ENCODE measurements around the gene LEP. TPM values are rescaled to one million over a fixed set of nuclear protein-coding genes. Genes with fewer than 3 reads are reported as not detected.

The LEP gene
- total and polyA plus RNA-seq, 2 of the 8 experiments (the other 6 are each of a cell fraction or from before 2014, with no cell fraction given), result not detected

GRCh38 chr7:128247640-128248194, 6.6 kb downstream of the LEP start:
- Histone ChIP-seq H4K8ac (ENCODE audit: extremely low read depth, insufficient read depth, low read length) (no peak overlapping the region), H4K91ac (replicated peaks; ENCODE audit: insufficient read length, low read length) (no peak overlapping the region), H3K9me3 (ENCODE audit: insufficient read depth in 2 of 2, low read depth in 1 of 2, low read length in 1 of 2) (no peaks in the 10 kb centered on the region), H3K23ac (ENCODE audit: insufficient read length) (no peak overlapping the region), H3K18ac (ENCODE audit: extremely low read depth, low read length) (no peak overlapping the region), H2BK12ac (ENCODE audit: low read depth, low read length) (no peak overlapping the region; the same call in 1 of the 2 replicates), H2AK5ac (ENCODE audit: low read depth, low read length) (no peak overlapping the region), H3K27ac (ENCODE audit: low read depth, low read length) (no peak overlapping the region), H3K4me1 (replicated peaks in 1 of 4; ENCODE audit: control insufficient read depth in 3 of 4, insufficient read depth in 4 of 4, low read length in 3 of 4) (no peaks in the 10 kb centered on the region), H2BK20ac (ENCODE audit: low read length) (0 out of 2 replicates have a peak overlapping the region, but pooled peaks have one; percentile 80), H3K36me3 (ENCODE audit: control insufficient read depth in 2 of 4, insufficient read depth in 4 of 4, low read length in 3 of 4) (no peaks in the 10 kb centered on the region), H4K20me1 (replicated peaks in 1 of 2; ENCODE audit: control insufficient read depth in 1 of 2, insufficient read depth in 2 of 2, low read length in 2 of 2) (no peaks in the 10 kb centered on the region), H3K4me3 (ENCODE audit: extremely low read depth in 1 of 4, insufficient read depth in 2 of 4, low read depth in 3 of 4, low read length in 4 of 4) (no peak overlapping the region), H2BK15ac (ENCODE audit: low read length) (no peak overlapping the region), H3K14ac (ENCODE audit: insufficient read length) (no peak overlapping the region), H3K9ac (replicated peaks in 1 of 4; ENCODE audit: extremely low read depth in 1 of 4, low read depth in 3 of 4, low read length in 3 of 4) (no peak overlapping the region), H2AFZ (ENCODE audit: low read length) (no peak overlapping the region), H3K4me2 (ENCODE audit: insufficient read depth in 1 of 2, low read depth in 2 of 2, low read length in 2 of 2) (no peak overlapping the region), H3K79me2 (ENCODE audit: control insufficient read depth in 1 of 2, insufficient read depth in 2 of 2, low read length in 2 of 2) (no peaks in the 10 kb centered on the region), H4K5ac (ENCODE audit: insufficient read length, low read depth, low read length) (no peak overlapping the region), H3K4ac (replicated peaks; ENCODE audit: insufficient read length, low read depth, low read length) (no peak overlapping the region), H3K56ac (replicated peaks; ENCODE audit: insufficient read length, low read depth, low read length) (no peak overlapping the region), H2BK120ac (replicated peaks; ENCODE audit: low read depth, low read length) (no peak overlapping the region), H2BK5ac (ENCODE audit: low read depth, low read length) (no peak overlapping the region), H3K23me2 (ENCODE audit: low read depth, low read length) (no peaks in the 10 kb centered on the region), H3K27me3 (replicated peaks in 1 of 4; ENCODE audit: control insufficient read depth in 3 of 4, extremely low read depth in 1 of 4, insufficient read depth in 3 of 4, low read length in 3 of 4) (no peaks in the 10 kb centered on the region; a peak in 1 of 7 replicates), H3K79me1 (ENCODE audit: low read depth, low read length) (no peaks in the 10 kb centered on the region)
- 90% methylated on average over 7 of the region's 7 CpGs; no CpG with 5 or more reads in 1 of the 2 experiments for WGBS, 2 experiments (ENCODE audit: extremely low coverage in 1 of 2, insufficient coverage in 1 of 2, insufficient read length in 1 of 2, insufficient replicate concordance in 2 of 2, low coverage in 1 of 2, low lambda C conversion rate in 2 of 2, missing lambda C conversion rate in 1 of 2)
- no peak for TF ChIP-seq SIX5 (IDR thresholded peaks at IDR 0.05; ENCODE audit: low read depth, low read length)
- no peak for TF ChIP-seq EZH2 (IDR thresholded peaks at IDR 0.05; ENCODE audit: low read depth, low read length, severe bottlenecking)
- no peak for TF ChIP-seq RAD21 (IDR thresholded peaks at IDR 0.05 in 1 of 2, conservative IDR thresholded peaks at IDR 0.05 in 1 of 2; ENCODE audit: low read depth in 2 of 2, low read length in 2 of 2)
- TF ChIP-seq MAX (IDR thresholded peaks at IDR 0.05), result no peak
- TF ChIP-seq RXRA (IDR thresholded peaks at IDR 0.05; ENCODE audit: insufficient read depth, low read depth, low read length), result no peak
- TF ChIP-seq RNF2 (IDR thresholded peaks at IDR 0.05; ENCODE audit: borderline replicate concordance, low read depth, low read length, missing control alignments, poor library complexity, severe bottlenecking), result no peak
- no peak for FAIRE-seq
- POLR2A ChIA-PET (ENCODE audit: partially characterized antibody), result no interaction called here
- CTCF ChIA-PET (ENCODE audit: partially characterized antibody), result interaction anchor here (1.1 to 3.3 kb wide), 6 partner anchors 10 to 887 kb away, joined by 3 to 16 read pairs (median 4); no protein-coding TSS in a partner anchor
- no peak for DNase-seq (ENCODE audit: low read depth in 1 of 2, low spot score in 2 of 2)
